Chondrocyte (in vitro differentiated cells): Measurements from ENCODE around the gene NR5A2. TPM values are rescaled to one million over a fixed set of nuclear protein-coding genes. Genes with fewer than 3 reads are reported as not detected.

Source experiments
- DNase-seq: peaks from one replicate; pipeline ENCODE4 v3.0.0; 2021; ENCODE audit warnings: mixed read lengths, low spot score
- H3K27ac Mint-ChIP-seq: one replicate; pipeline ENCODE4 v1.8.0; 2021; ENCODE audit warnings: mild to moderate bottlenecking, moderate library complexity, mixed read lengths; ENCODE audit not compliant: unreplicated experiment
- H3K27me3 Mint-ChIP-seq: 2 replicates; pipeline ENCODE4 v1.8.0; 2021; ENCODE audit warnings: low read depth, mixed read lengths
- H3K36me3 Mint-ChIP-seq: 2 replicates; pipeline ENCODE4 v1.8.0; 2021; ENCODE audit warnings: low read depth, mixed read lengths
- H3K4me1 Mint-ChIP-seq: 2 replicates; pipeline ENCODE4 v1.8.0; 2021; ENCODE audit warnings: low read depth, mild to moderate bottlenecking, mixed read lengths
- H3K4me3 Mint-ChIP-seq: one replicate; pipeline ENCODE4 v1.8.0; 2021; ENCODE audit warnings: mild to moderate bottlenecking, moderate library complexity, mixed read lengths; ENCODE audit not compliant: unreplicated experiment
- H3K9me3 Mint-ChIP-seq: 2 replicates; pipeline ENCODE4 v1.8.0; 2021; ENCODE audit warnings: low read depth, mixed read lengths
- CTCF ChIP-seq: fragments of 200-600 bp; sonication (generic); IDR thresholded peaks from 2 replicates; pipeline ENCODE4 v1.5.0; 2021; ENCODE audit warnings: antibody characterized with exemption, mild to moderate bottlenecking, moderate library complexity
- total RNA-seq: library from RNA; stranded (reverse); gene quantifications from 3 replicates; pipeline ENCODE4 v1.2.1, GENCODE V29; 2021

NR5A2 gene
- total RNA-seq, 1 donor from 2014 or later = not detected

GRCh38 chr1:200215350-200215749 is 187.8 kb downstream of the NR5A2 start:
- H3K27me3 Mint-ChIP-seq = peaks cover 4% of the 10 kb centered on the region
- H3K27ac Mint-ChIP-seq = no peak overlapping the region
- DNase-seq = no peak
- no peaks in the 10 kb centered on the region for H3K36me3 Mint-ChIP-seq
- H3K4me1 Mint-ChIP-seq = no peaks in the 10 kb centered on the region
- peaks cover 4% of the 10 kb centered on the region for H3K9me3 Mint-ChIP-seq
- no peak for TF ChIP-seq CTCF
- no peak overlapping the region for H3K4me3 Mint-ChIP-seq

- Mint-ChIP-seq H3K36me3 (peaks cover 1% of the 10 kb centered on the region), H3K27ac (no peak overlapping the region), H3K27me3 (peaks cover 4% of the 10 kb centered on the region), H3K9me3 (peaks cover 4% of the 10 kb centered on the region), H3K4me1 (no peaks in the 10 kb centered on the region), H3K4me3 (no peak overlapping the region)
- TF ChIP-seq CTCF = no peak
- DNase-seq = no peak
Observed at GRCh38 chr1:200217703-200218102, 190.2 kb downstream of the NR5A2 start.

- Mint-ChIP-seq H3K36me3 (peaks cover 1% of the 10 kb centered on the region), H3K4me1 (peaks cover 7% of the 10 kb centered on the region), H3K4me3 (no peak overlapping the region), H3K27ac (no peak overlapping the region), H3K27me3 (peaks cover 4% of the 10 kb centered on the region), H3K9me3 (no peaks in the 10 kb centered on the region)
- no peak for TF ChIP-seq CTCF
- no peak for DNase-seq
Observed at GRCh38 chr1:200221614-200222282, 194.2 kb downstream of the NR5A2 start.

GRCh38 chr1:200223207-200223606 is 195.7 kb downstream of the NR5A2 start:
- no peak for DNase-seq
- H3K4me3 Mint-ChIP-seq = no peak overlapping the region
- no peak for TF ChIP-seq CTCF
- no peaks in the 10 kb centered on the region for H3K9me3 Mint-ChIP-seq
- peaks cover 1% of the 10 kb centered on the region for H3K36me3 Mint-ChIP-seq
- peaks cover 5% of the 10 kb centered on the region for H3K27me3 Mint-ChIP-seq
- H3K27ac Mint-ChIP-seq = no peak overlapping the region
- H3K4me1 Mint-ChIP-seq = peaks cover 14% of the 10 kb centered on the region

- no peak overlapping the region for H3K4me3 Mint-ChIP-seq
- H3K36me3 Mint-ChIP-seq = peaks cover 1% of the 10 kb centered on the region
- H3K27ac Mint-ChIP-seq = no peak overlapping the region
- TF ChIP-seq CTCF = no peak
- H3K9me3 Mint-ChIP-seq = no peaks in the 10 kb centered on the region
- DNase-seq = no peak
- peaks cover 18% of the 10 kb centered on the region for H3K4me1 Mint-ChIP-seq
- H3K27me3 Mint-ChIP-seq = peaks cover 5% of the 10 kb centered on the region
Observed at GRCh38 chr1:200223613-200224012, 196.1 kb downstream of the NR5A2 start.
